B cell (primary cell): ENCODE data around the gene CACNB2. TPM values are rescaled to one million over a fixed set of nuclear protein-coding genes. Genes with fewer than 3 reads are reported as not detected.

Experiments used
- polyA plus RNA-seq: library from polyadenylated mRNA; depleted of rRNA; stranded (reverse); fragments of >200 nt; gene quantifications from 2 replicates; pipeline ENCODE4 v1.2.3, GENCODE V29; 2012
- total RNA-seq, 2 donors: library from RNA; stranded (reverse); fragments of 120-200 nt in 1 of 2; gene quantifications; 1 replicate in 1 of 2; 2 replicates in 1 of 2; pipeline versions ENCODE4 v1.2.3 to v1.2.4, GENCODE V29; 2013 to 2022

The CACNB2 gene
- total and polyA plus RNA-seq, 2 donors (not counting 1 experiment from before 2014, with no cell fraction given) = not detected

Other genes starting within 250 kb of the CACNB2 start
- not detected in 2 replicates for gene SLC39A12, start 188.5 kb upstream of the CACNB2 start, total RNA-seq
- not detected in 2 replicates for gene SLC39A12, start 188.5 kb upstream of the CACNB2 start, polyA plus RNA-seq